Measurements from ENCODE around the gene KLHL8.

DNA sequence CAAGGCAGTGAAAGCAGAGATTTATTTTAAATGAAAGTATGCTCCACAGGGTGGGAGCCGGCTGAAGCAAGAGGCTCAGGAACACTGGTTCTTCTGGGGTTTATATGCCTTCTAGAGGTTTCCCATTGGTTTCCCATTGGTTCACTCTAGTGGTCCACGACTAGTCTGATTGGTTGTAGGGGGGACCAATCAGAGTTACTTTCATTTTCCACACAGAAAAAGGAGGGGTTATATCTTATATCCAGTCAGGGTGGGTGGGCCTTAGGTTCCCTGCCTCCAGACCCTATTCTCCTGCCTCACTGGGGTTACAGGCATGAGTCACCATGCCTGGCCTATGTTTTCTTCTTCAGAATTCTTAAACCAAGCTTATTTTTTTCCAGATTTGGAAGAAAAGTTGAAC lies 101.6 kb downstream of the KLHL8 start:
- TF ChIP-seq, protein P1, sequence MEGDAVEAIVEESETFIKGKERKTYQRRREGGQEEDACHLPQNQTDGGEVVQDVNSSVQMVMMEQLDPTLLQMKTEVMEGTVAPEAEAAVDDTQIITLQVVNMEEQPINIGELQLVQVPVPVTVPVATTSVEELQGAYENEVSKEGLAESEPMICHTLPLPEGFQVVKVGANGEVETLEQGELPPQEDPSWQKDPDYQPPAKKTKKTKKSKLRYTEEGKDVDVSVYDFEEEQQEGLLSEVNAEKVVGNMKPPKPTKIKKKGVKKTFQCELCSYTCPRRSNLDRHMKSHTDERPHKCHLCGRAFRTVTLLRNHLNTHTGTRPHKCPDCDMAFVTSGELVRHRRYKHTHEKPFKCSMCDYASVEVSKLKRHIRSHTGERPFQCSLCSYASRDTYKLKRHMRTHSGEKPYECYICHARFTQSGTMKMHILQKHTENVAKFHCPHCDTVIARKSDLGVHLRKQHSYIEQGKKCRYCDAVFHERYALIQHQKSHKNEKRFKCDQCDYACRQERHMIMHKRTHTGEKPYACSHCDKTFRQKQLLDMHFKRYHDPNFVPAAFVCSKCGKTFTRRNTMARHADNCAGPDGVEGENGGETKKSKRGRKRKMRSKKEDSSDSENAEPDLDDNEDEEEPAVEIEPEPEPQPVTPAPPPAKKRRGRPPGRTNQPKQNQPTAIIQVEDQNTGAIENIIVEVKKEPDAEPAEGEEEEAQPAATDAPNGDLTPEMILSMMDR (IDR thresholded peaks at IDR 0.05) = no peak
- no peak for TF ChIP-seq POLR2A (IDR thresholded peaks at IDR 0.05)

Data from adrenal gland (tissue), 5 donors.